GM12878 (cell line): Measurements from ENCODE around the gene COL25A1. TPM values are rescaled to one million over a fixed set of nuclear protein-coding genes. Genes with fewer than 3 reads are reported as not detected.

Source experiments
- CHD2 ChIP-seq: IDR thresholded peaks from 2 replicates; pipeline ENCODE4 v1.6.1; 2011; ENCODE audit warnings: low read depth, low read length, improper control_type of control experiment, borderline replicate concordance
- ETV6 ChIP-seq, 2 experiments: fragments of 450-650 bp in 1 of 2; IDR thresholded peaks in 1 of 2; conservative IDR thresholded peaks in 1 of 2; 2 replicates each; pipeline ENCODE4 v1.6.1; 2014; ENCODE audit warnings: antibody characterized with exemption in 1 of 2, borderline replicate concordance in 1 of 2, low read depth in 1 of 2, mild to moderate bottlenecking in 1 of 2, moderate library complexity in 1 of 2
- MAX ChIP-seq: IDR thresholded peaks from 2 replicates; pipeline ENCODE4 v1.6.1; 2012; ENCODE audit warnings: low read depth, low read length, improper control_type of control experiment
- MTA2 ChIP-seq: fragments of 450-650 bp; IDR thresholded peaks from 2 replicates; pipeline ENCODE4 v1.6.1; 2016; ENCODE audit warnings: low read depth, mild to moderate bottlenecking, moderate library complexity
- PML ChIP-seq: IDR thresholded peaks from 2 replicates; pipeline ENCODE4 v1.6.1; 2012; ENCODE audit warnings: low read length, inconsistent platforms
- ZNF592 ChIP-seq: fragments of 450-650 bp; IDR thresholded peaks from 2 replicates; pipeline ENCODE4 v1.6.1; 2017; ENCODE audit warnings: mild to moderate bottlenecking, moderate library complexity
- ZNF687 ChIP-seq: fragments of 450-650 bp; IDR thresholded peaks from 2 replicates; pipeline ENCODE4 v1.6.1; 2017; ENCODE audit warnings: mild to moderate bottlenecking, moderate library complexity
- polyA plus RNA-seq, 11 experiments: library from polyadenylated mRNA; depleted of rRNA in 4 of 11; unstranded in 6 of 11; stranded (reverse) in 5 of 11; fragments of >200 nt; fragmentation: Nextera tagmentation in 4 of 11; fragmentation: Illumina TruSeq in 1 of 11; extraction: Ambion mirVana in 4 of 11; extraction: Trizol in 1 of 11; gene quantifications; 1 replicate in 1 of 11; 2 replicates in 10 of 11; pipeline versions ENCODE4 v1.2.1 to v1.2.3, GENCODE V29; 2011 to 2016; ENCODE audit warnings: inconsistent platforms in 2 of 11, missing spikeins in 2 of 11, low read depth in 1 of 11
- total RNA-seq, 4 experiments: library from RNA; depleted of rRNA in 3 of 4; stranded (reverse); fragments of >200 nt in 3 of 4; fragmentation: Illumina TruSeq in 1 of 4; extraction: Trizol in 1 of 4; gene quantifications; 2 replicates each; pipeline versions ENCODE4 v1.2.1 to v1.2.3, GENCODE V29; 2013 to 2021

COL25A1 gene
- total and polyA plus RNA-seq, 10 of the 15 experiments (the other 5 are each of a cell fraction or from before 2014, with no cell fraction given), result 0.01 to 0.26 (median 0.12) TPM; not detected in 6

GRCh38 chr4:108953941-108954340, 348.5 kb downstream of the COL25A1 start (continued):
- no peak for TF ChIP-seq ETV6 (conservative IDR thresholded peaks at IDR 0.05 in 1 of 2, IDR thresholded peaks at IDR 0.05 in 1 of 2; ENCODE audit: borderline replicate concordance in 1 of 2, low read depth in 1 of 2)
- TF ChIP-seq ZNF592, result no peak
- no peak for TF ChIP-seq ZNF687
- no peak for TF ChIP-seq MAX
- TF ChIP-seq MTA2, result no peak
- TF ChIP-seq CHD2, result no peak
- TF ChIP-seq PML, result no peak
